HepG2 (cell line): ENCODE results near the gene SYT11. TPM values are rescaled to one million over a fixed set of nuclear protein-coding genes. Genes with fewer than 3 reads are reported as not detected.

Source experiments
- AGO1 ChIP-seq: fragments of 200-400 bp; formaldehyde crosslinking; IDR thresholded peaks from 2 replicates; pipeline ENCODE4 v1.6.1; 2017; ENCODE audit warnings: mild to moderate bottlenecking, low read depth, low read length, moderate library complexity; ENCODE audit not compliant: poor library complexity, severe bottlenecking
- AGO2 ChIP-seq: fragments of 200-400 bp; formaldehyde crosslinking; optimal IDR thresholded peaks from 2 replicates; pipeline ENCODE3; 2017; ENCODE audit warnings: mild to moderate bottlenecking, low read depth, low read length, moderate library complexity
- ATF1 ChIP-seq: IDR thresholded peaks from 2 replicates; pipeline ENCODE4 v1.6.1; 2016; ENCODE audit warnings: mild to moderate bottlenecking, control low read depth
- CENPT ChIP-seq: sonication (generic); formaldehyde crosslinking; IDR thresholded peaks from 2 replicates; pipeline ENCODE4 v1.8.0; 2022; ENCODE audit warnings: low read depth, mild to moderate bottlenecking, moderate library complexity, missing genetic modification reagents
- ELF1 ChIP-seq: sonication (generic); formaldehyde crosslinking; IDR thresholded peaks from 2 replicates; pipeline ENCODE4 v1.4.0; 2020; ENCODE audit warnings: missing genetic modification reagents
- FOSL2 ChIP-seq: sonication (generic); formaldehyde crosslinking; IDR thresholded peaks from 2 replicates; pipeline ENCODE4 v1.4.0; 2020; ENCODE audit warnings: missing genetic modification reagents
- HOXA5 ChIP-seq: sonication (generic); formaldehyde crosslinking; IDR thresholded peaks from 2 replicates; pipeline ENCODE4 v1.4.0; 2020; ENCODE audit warnings: missing genetic modification reagents
- ISL2 ChIP-seq: sonication (generic); formaldehyde crosslinking; IDR thresholded peaks from 2 replicates; pipeline ENCODE4 v1.5.0; 2020; ENCODE audit warnings: missing genetic modification reagents
- KLF13 ChIP-seq: sonication (generic); formaldehyde crosslinking; IDR thresholded peaks from 2 replicates; pipeline ENCODE4 v1.4.0; 2020; ENCODE audit warnings: mild to moderate bottlenecking, missing genetic modification reagents
- KLF16 ChIP-seq, 2 experiments: sonication (generic) in 1 of 2; formaldehyde crosslinking in 1 of 2; IDR thresholded peaks; 2 replicates each; pipeline versions ENCODE4 v1.6.1 to v1.8.0; 2016 to 2023; ENCODE audit warnings: missing genetic modification reagents in 2 of 2, missing compliant biosample characterization in 1 of 2
- MXI1 ChIP-seq: IDR thresholded peaks from 3 replicates; pipeline ENCODE4 v1.6.1; 2012; ENCODE audit warnings: low read depth, low read length, inconsistent platforms, borderline replicate concordance
- TAF15 ChIP-seq: fragments of 200-400 bp; formaldehyde crosslinking; IDR thresholded peaks from one replicate; pipeline ENCODE4 v1.6.1; 2018; ENCODE audit warnings: mild to moderate bottlenecking, low read depth, low read length; ENCODE audit not compliant: poor library complexity, severe bottlenecking
- TEAD3 ChIP-seq: optimal IDR thresholded peaks from 2 replicates; pipeline ENCODE3; 2016; ENCODE audit warnings: borderline replicate concordance
- TGIF2 ChIP-seq: IDR thresholded peaks from 2 replicates; pipeline ENCODE4 v1.6.1; 2016; ENCODE audit warnings: control low read depth, missing compliant biosample characterization
- YY1 ChIP-seq: IDR thresholded peaks from 2 replicates; pipeline ENCODE4 v1.6.1; 2011; ENCODE audit warnings: low read length, low read depth, moderate library complexity, mild to moderate bottlenecking; ENCODE audit not compliant: insufficient read depth, insufficient replicate concordance
- ZNF501 ChIP-seq: sonication (generic); formaldehyde crosslinking; IDR thresholded peaks from 2 replicates; pipeline ENCODE4 v1.5.1; 2020; ENCODE audit warnings: mild to moderate bottlenecking, moderate library complexity, missing genetic modification reagents
- ZNF782 ChIP-seq: sonication (generic); formaldehyde crosslinking; IDR thresholded peaks from 2 replicates; pipeline ENCODE4 v1.4.0; 2020; ENCODE audit warnings: missing genetic modification reagents, mild to moderate bottlenecking, borderline replicate concordance
- polyA plus RNA-seq, 8 experiments: library from polyadenylated mRNA; depleted of rRNA in 3 of 8; stranded (reverse) in 7 of 8; unstranded in 1 of 8; fragments of >200 nt; fragmentation: Illumina TruSeq in 4 of 8; extraction: Trizol in 4 of 8; gene quantifications; 2 replicates each; pipeline versions ENCODE4 v1.2.1 to v1.2.3, GENCODE V29; 2011 to 2016; ENCODE audit warnings: low read depth in 4 of 8, missing spikeins in 1 of 8, mixed read lengths in 1 of 8; ENCODE audit not compliant: insufficient read depth in 1 of 8
- total RNA-seq, 5 experiments: library from RNA; depleted of rRNA; stranded (reverse); fragments of >200 nt; fragmentation: Illumina TruSeq; extraction: Trizol; gene quantifications; 2 replicates each; pipeline ENCODE4 v1.2.3, GENCODE V29; 2016; ENCODE audit warnings: low read depth in 1 of 5
- TF ChIP-seq, protein P1 (sequence below), 2 experiments: sonication (generic) in 1 of 2; formaldehyde crosslinking in 1 of 2; IDR thresholded peaks; 2 replicates each; pipeline versions ENCODE4 v1.6.1 to v1.9.0; 2014 to 2022; ENCODE audit warnings: antibody characterized with exemption in 1 of 2, borderline replicate concordance in 1 of 2, inconsistent platforms in 1 of 2, low read depth in 1 of 2, missing genetic modification reagents in 1 of 2
- TF ChIP-seq, protein P2 (sequence below): sonication (generic); formaldehyde crosslinking; IDR thresholded peaks from 2 replicates; pipeline ENCODE4 v1.5.1; 2020; ENCODE audit warnings: missing genetic modification reagents, mild to moderate bottlenecking, borderline replicate concordance

The SYT11 gene
- total and polyA plus RNA-seq, 2 of the 13 experiments (the other 11 are each of a cell fraction or from before 2014, with no cell fraction given), result 0.22 to 0.59 TPM

DNA sequence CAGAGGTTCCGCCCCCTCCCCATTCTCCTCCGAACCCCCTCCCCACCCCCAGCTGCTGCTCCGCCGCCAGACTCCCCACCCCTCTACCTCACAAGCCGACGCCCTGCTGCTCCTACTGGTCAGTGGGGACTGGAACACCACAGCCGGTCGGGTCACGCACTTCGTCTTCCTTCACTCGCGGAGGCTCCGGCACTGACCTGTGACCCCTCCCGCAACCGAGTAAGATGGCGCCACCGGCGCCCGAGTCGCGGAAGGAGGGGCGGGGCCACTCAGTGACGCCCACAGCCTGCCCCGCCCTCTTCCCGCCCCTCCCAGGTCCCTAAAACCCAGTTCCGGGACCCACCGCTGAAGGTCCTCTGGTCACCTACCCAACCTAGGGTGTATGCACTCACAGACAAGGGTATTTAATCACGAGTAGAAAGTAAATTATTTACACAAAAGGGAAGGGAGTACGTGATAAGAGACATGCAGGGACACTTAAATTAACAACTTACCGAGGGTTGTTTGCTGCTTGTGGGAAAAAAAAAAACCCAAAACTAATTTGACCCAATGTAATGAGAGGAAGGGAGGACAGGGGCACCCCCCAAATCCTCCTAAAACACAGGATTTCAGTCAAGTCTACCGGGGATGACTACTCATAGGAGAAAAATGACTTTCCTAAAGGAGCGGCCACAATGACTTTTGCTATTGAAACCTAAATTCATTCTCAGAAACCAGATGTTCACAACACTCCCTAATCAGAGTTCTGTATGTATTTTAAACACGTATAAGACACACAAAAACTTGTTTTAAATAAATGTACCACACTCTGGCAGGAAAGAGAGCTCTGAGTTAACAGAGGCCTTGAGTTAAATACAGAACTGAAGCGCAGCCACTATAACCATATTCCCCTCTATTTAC, 52.0 kb downstream of the SYT11 start, which contains the start of gene RIT1 (continued):
- TF ChIP-seq, protein P1, sequence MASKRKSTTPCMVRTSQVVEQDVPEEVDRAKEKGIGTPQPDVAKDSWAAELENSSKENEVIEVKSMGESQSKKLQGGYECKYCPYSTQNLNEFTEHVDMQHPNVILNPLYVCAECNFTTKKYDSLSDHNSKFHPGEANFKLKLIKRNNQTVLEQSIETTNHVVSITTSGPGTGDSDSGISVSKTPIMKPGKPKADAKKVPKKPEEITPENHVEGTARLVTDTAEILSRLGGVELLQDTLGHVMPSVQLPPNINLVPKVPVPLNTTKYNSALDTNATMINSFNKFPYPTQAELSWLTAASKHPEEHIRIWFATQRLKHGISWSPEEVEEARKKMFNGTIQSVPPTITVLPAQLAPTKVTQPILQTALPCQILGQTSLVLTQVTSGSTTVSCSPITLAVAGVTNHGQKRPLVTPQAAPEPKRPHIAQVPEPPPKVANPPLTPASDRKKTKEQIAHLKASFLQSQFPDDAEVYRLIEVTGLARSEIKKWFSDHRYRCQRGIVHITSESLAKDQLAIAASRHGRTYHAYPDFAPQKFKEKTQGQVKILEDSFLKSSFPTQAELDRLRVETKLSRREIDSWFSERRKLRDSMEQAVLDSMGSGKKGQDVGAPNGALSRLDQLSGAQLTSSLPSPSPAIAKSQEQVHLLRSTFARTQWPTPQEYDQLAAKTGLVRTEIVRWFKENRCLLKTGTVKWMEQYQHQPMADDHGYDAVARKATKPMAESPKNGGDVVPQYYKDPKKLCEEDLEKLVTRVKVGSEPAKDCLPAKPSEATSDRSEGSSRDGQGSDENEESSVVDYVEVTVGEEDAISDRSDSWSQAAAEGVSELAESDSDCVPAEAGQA (IDR thresholded peaks at IDR 0.05; ENCODE audit: low read depth), result peak; percentile 22; the same call in 1 of the 2 replicates
- TF ChIP-seq, protein P1 (CRISPR knock-in tag; IDR thresholded peaks at IDR 0.05; ENCODE audit: borderline replicate concordance), result no peak
- peak; percentile 92 for TF ChIP-seq YY1
- peak; percentile 59; the same call in 1 of the 2 replicates for TF ChIP-seq ZNF501
- peak; percentile 70; the same call in 1 of the 2 replicates for TF ChIP-seq ATF1
- peak; percentile 51; the same call in 1 of the 3 replicates for TF ChIP-seq MXI1
- TF ChIP-seq TAF15, result no peak
- peak; percentile 29 for TF ChIP-seq TEAD3
- TF ChIP-seq, protein P2, sequence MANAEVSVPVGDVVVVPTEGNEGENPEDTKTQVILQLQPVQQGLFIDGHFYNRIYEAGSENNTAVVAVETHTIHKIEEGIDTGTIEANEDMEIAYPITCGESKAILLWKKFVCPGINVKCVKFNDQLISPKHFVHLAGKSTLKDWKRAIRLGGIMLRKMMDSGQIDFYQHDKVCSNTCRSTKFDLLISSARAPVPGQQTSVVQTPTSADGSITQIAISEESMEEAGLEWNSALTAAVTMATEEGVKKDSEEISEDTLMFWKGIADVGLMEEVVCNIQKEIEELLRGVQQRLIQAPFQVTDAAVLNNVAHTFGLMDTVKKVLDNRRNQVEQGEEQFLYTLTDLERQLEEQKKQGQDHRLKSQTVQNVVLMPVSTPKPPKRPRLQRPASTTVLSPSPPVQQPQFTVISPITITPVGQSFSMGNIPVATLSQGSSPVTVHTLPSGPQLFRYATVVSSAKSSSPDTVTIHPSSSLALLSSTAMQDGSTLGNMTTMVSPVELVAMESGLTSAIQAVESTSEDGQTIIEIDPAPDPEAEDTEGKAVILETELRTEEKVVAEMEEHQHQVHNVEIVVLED (CRISPR knock-in tag), result peak; percentile 36; the same call in 1 of the 2 replicates
- TF ChIP-seq CENPT, result no peak
- TF ChIP-seq TGIF2 (CRISPR knock-in tag), result 0 out of 2 replicates have a peak, but pooled peaks have one; percentile 18
- TF ChIP-seq ZNF782 (CRISPR knock-in tag), result peak; percentile 56; the same call in 1 of the 2 replicates
- TF ChIP-seq KLF16 (CRISPR knock-in tag; IDR thresholded peaks at IDR 0.05), result peak in 1 of 2 experiments; percentile 35; a peak in 1 of 4 replicates
- peak; percentile 98 for TF ChIP-seq AGO2
- peak; percentile 29; the same call in 1 of the 2 replicates for TF ChIP-seq FOSL2 (CRISPR knock-in tag)
- TF ChIP-seq KLF13 (CRISPR knock-in tag), result no peak
- peak; percentile 28 for TF ChIP-seq HOXA5 (CRISPR knock-in tag)
- no peak; the same call in 1 of the 2 replicates for TF ChIP-seq ISL2 (CRISPR knock-in tag)
- TF ChIP-seq ELF1 (CRISPR knock-in tag), result peak; percentile 68; the same call in 1 of the 2 replicates
- peak; percentile 96 for TF ChIP-seq AGO1
